Esophagus mucosa (tissue), 1 donor: ENCODE measurements around the gene TMEM53. TPM values are rescaled to one million over a fixed set of nuclear protein-coding genes. Genes with fewer than 3 reads are reported as not detected.

Experiments
- ATAC-seq: fragments of 200-7000 bp; cut with Tn5 transposase; one replicate; pipeline ENCODE4 v1.9.1; 2020
- total RNA-seq: library from RNA; stranded (reverse); gene quantifications from one replicate; pipeline ENCODE4 v1.2.4, GENCODE V29; 2023
- donor health status: DM: yes; HTN: yes; CAD: no.

TMEM53 gene
- total RNA-seq, 1 donor from 2014 or later = 4.4 TPM

DNA sequence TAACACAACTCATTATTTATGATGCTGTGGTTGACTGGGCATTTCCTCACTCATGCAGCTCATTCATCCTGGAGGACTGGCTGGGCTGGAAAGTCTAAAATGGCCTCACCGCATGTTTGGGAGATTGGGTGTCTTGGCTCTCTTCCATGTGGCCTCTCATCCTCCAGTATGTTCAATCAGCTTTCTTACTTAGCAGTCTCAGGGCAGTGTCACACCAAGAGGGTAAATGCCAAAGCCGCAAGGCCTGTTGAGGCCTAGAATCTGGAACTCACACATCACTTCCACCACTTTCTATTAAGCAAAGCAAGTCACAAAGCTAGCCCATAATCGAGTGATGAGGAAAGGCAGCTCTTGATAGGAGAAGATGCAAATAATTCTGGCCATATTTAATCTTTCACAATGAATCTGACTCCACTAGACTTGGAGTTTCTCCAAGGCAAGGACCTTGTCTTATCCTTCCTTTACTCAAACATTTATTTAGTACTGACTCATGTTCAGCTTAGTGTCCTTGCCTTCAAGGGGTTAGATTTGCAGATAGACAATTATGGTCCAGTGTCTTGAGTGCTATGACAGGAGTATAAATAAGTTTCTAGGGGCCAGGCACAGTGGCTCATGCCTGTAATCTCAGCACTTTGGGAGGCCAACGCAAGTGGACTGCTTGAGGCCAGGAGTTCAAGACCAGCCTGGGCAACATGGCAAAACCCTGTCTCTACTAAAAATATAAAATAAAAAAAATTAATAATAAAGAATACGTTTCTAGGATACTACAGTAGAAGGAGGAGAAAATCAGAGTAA lies 45.1 kb downstream of the TMEM53 start:
- no peak for ATAC-seq

DNA sequence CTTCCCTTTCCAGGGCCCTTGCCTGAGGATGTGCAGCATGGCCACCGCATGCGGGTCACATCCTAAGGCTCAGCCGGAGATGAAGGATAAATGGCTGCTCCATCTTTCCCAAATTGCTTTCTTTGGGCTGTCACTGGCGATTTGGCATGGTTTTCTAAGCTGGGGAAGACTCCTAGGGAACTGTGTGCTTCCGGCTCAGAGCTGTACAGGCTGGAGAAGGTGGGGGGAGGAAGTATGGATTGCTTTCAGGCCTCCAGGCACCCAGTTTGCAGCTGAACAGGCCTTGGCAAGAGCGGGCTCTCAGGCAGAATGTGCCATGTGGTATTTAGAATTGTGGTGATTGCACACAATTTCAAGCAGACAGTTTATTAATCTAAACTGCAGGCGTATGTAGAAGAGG lies 48.9 kb downstream of the TMEM53 start:
- no peak for ATAC-seq

DNA sequence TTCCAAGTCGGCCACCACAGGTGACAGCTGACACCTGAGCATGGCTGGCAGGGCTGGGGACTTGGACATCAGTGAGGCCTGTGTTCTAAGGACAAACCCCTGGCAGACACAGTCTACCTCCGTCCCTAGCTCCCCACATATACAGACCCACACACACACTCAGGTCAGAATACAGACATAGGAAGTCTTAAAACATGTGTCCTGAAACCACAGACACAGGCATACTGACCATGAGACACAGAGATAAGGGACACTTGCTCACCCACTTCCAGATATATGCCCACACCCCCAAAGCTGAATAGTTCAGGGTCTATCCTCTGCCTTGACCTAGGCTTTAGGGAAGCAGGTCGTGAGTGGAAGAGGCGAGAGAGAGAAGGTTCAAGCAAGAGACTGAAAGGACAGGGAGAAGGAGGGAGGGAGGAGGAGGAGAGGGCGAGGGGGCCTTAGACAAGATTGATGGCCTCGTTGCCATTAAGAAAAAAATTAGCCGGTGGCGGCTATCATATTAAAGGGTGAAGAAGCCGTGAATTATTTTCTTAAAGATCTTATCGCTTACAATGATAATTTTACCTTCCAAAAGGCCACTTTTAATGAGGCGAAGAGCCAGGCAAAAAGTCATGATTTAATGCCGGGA lies 49.9 kb downstream of the TMEM53 start:
- no peak for ATAC-seq

DNA sequence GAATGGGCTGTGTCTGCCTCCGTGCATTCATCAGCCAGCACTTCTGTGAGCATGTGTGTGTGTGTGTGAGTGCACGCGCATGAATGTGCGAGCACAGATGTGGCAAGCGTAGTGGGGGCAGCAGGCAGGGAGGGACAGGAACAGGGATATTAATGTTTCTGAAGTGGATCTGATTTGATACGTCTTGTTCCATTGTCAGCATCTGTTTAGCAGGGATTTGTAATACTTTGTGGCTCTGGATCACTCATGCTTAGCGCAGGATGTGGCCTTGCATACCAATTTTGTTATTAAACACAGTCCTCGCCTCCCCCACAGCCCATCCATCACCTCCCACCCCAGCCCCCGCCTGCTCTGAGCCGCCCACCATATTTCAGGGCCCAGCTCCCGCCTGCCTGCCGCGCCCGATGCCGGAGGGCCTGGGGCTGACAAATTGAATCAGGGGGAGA lies 52.4 kb downstream of the TMEM53 start:
- ATAC-seq = no peak

DNA sequence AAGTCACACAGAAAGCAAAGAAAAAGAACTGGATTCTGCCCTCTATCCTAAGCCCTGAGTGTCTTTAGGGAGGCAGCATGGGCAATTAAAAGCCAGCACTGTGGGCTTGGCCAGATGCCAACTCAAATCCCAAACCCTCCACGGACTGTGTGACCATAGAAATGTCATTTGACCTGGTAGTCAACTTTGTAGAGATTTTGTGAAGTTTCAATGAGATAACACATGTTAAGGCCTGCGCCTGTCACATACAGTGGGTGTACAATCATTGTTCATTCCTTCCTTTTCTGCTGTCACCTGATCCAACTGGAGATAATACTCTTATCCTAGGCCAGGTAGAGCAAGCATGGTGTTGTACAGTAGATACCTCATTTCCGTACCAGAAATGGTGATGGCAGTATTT lies 54.2 kb downstream of the TMEM53 start:
- no peak for ATAC-seq

DNA sequence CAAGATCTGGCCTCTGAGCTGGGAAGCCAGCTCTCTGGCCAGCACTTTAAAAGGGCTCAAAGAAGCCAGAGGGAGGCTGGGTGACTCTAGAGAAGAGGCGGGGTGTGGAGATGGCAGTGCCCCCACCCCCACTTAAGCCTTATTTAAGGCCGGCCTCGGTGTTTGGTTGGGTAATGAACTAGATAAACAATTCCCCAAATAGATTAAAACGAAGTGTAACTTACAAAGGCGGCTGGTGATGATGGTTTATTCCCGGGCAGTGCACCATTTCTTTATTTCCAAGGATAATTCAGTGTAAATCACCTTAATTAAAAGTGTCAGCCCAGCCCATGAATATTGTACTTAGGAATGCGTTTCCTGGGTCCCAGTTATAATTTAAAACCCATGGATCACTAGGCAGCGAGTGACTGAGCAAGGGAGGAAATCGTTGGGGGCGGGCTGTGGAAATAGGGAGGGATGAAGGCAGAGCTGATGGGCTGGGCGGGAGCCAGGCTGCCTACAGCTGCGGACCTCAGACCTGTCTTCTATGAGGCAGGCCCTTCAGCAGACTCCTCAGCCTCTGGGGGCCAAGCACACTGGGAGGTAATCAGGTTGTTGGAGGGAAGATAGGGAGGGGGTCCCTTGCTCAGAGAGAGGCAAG lies 54.9 kb downstream of the TMEM53 start:
- no peak for ATAC-seq

DNA sequence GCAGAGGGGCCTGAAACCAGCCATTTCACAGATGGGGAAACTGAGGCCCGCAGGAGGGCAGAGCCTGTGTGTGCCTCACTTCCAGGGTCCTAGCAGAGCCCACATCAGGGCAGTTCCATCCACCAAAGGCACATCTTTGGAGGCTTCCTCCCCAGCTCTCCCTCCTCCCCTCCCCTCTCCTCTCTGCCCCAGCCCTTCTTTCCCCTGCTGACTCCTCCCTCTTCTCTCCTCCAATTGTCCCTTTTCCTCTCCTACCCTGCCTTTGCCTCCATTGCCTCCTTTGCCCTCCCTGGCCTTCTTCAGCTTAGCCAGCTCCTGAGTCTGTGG lies 56.6 kb downstream of the TMEM53 start:
- ATAC-seq = no peak

DNA sequence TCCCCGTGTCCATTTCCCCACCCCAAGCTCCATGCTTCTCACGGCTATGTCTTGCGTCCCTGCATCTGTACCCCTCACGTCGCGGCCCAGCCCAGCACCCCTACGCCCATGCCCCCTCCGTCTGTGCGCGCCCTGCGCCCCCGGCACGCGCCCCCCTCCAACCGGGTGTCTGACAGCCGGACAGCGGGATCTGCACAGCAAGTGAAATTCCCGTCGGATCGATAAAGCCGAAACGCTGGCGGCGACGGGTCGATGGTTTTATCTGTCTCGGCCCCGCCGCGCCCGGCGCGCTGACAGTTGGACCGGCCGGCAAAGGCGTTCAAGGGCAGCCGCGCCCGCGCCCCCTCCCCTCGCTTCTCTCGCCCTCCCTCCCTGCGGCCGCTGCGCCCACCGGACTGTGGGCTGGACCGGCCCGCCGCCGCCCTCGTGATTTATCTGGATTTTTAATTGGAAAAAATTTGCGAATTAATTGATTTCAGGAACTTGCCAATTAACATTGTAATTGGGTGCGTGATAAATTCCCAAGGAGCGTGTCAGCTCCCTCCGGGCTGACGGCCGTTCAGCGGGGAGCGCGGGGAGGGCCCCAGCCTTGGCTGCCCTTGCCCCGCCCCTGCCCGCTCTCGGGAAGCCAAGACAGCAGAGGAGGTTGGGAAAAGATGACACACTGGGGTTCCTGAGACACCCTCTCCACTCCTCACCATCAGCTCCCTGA lies 57.1 kb downstream of the TMEM53 start:
- ATAC-seq = peak; percentile 68

DNA sequence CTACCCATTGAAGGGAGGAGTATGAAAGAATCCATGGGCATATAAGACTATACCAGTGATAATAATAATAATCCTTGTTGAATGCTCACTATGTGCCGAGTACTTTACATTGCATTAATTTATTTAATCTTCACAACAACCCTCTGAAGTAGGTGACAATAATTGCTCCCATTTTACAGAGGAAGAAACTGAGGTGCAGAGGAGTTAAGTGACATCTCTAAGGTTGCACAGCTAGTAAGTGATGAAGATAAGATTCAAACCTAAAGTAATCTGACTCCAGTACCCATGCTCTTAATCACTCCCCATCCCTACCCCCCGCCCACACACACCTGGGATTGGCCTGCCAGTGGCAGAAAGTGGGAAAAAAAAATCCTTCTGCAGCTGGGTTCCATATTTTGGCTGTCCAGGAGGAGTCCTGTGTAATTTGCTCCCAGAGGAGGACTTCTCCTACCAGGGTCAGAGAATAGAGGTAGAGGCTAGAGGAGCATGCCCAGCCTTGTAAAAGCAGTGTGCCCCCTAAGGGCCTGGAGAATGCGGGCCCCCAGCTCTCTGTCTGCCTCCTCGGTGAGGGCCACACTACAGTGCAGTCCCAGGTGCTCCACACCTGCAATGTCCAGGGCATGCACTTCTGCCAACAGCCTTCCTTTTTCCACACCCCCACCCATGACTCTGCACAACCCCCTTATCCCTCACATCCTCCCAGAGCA lies 57.8 kb downstream of the TMEM53 start:
- ATAC-seq = peak; percentile 7

DNA sequence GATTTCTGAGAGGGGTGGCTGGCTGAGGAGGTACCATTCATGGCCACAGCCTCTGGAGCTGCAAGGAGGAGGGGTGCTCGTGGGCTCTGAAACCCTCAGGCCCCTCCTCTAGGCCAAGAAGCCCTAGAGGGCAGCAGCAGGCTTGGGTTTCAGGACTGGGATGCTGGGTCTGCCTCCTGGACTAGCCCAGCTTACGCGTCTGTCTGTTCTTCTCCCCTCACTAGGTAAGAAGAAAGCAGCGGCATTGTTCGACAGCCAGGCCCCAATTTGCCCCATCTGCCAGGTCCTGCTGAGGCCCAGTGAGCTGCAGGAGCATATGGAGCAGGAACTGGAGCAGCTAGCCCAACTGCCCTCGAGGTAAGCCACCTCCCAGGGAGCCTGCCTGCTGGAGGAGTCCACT lies 60.3 kb downstream of the TMEM53 start:
- no peak for ATAC-seq

DNA sequence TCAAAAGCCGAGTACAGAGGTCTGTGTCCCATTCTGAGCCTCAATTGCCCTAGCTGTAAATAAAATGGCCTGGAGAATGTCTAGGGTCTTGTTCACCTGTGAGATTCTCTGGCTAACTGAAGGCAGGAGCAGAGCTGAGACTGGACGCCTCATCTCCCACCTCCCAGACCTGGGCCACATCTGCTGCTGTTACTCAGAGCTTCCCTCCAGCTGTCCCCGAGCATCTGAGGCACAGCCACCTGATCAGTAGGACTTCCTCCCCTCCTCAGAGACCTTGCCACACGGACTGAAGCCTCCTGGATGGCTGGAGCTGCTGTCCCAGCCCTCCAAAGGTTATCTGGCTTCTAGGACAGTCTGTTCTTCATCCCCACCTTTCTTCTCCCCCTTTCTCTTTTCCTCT lies 62.4 kb downstream of the TMEM53 start:
- ATAC-seq = no peak

DNA sequence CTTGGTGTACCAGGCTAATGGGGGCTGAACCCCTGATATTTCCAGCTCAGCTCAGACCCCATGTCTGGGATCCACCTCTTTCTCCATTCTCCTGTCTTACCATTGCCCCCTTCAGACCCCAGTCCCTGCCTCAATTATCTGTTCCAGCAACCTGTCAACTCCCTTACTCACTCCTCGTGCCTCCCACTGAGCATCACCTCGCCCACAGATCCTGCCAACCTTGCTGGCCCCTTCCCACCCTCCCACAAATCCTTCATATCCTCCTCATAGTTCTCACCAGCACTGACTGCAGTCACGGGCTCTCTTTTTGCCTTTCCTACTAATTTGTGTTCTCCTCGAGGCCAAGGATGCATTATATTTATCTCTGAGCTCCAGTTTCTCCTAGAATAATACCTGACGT lies 62.9 kb downstream of the TMEM53 start:
- ATAC-seq = no peak

DNA sequence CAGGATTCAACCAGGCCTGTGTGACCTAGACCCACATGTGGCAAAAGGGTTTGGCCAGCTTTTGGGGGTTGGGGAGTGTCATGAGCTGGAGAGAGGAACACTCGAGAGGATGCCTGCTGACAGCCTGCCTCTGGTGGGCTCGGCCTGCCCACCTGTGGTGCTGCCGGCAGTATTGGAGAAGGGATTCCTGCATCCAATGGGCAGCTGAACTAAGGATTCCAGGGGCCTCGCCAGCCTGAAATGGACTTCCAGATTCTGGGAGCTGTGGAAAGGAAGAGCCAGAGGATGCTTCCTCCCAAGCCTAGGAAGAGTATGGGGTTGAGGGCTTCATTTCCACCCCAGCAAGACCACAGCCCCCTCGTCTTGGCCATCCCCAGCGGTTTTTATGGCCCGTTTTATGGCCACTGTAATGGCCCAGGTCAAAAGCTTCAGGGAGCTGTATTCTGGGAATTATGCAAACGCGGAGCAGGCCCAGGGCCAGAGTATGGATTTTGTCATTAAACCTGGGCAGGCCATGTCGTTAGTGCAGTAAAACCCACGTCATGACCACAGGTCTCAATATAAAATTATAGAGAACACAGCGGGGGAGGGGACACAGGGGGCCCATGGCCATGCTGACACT lies 63.6 kb downstream of the TMEM53 start:
- no peak for ATAC-seq

DNA sequence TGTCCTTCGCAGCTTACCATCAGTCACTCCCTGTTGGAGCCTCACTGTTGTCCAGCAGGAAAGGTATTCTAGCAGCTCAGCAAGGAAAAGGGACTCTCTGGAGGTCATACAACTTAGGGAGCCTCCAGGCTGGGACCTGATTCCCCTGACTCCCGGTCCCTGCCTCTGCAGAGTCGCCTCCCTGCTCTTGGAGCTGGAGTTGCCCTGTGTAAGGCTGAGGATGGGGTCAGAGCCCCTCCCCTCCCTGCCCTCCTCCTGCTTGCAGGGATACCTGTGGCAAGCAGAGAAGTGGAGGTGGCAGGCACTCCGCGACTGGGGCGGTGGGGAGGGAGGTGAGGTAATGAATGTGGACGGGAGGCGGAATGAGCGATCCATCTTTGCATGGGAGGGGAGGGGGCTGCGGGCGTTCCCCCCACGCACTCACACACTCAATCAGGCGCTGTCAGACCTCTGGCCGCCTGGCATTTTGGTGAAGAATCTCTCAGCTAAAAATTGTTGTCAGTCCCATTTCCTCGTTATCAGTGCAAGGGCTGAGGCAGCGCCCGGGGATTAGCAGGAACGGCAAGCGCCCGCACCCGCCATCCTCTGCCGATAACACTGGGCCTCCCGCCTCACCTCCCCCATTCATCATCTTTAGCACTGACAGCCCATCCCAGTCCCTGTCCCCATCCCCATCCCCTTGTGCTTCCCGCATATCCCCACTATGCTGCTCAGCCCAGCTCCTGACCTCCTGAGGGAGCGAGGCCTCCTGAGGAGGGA lies 64.3 kb downstream of the TMEM53 start:
- no peak for ATAC-seq

DNA sequence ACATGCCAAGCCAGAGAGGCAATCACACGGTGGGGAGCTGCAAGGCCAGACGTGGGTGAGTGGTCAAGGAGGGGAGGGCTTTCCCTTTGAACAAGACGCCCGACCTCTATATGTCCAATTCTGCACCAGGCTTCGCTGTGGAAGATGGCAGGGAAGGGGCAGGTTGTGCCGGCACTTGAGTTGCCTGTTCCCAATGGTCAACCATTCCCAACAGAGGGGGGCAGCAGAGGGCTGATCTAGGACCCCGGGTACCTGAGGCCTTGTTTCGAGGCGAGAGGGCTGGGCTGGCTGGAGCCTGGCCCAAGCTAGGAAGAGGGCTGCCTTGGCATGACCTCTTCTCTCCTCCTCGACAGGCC lies 64.9 kb downstream of the TMEM53 start:
- no peak for ATAC-seq

DNA sequence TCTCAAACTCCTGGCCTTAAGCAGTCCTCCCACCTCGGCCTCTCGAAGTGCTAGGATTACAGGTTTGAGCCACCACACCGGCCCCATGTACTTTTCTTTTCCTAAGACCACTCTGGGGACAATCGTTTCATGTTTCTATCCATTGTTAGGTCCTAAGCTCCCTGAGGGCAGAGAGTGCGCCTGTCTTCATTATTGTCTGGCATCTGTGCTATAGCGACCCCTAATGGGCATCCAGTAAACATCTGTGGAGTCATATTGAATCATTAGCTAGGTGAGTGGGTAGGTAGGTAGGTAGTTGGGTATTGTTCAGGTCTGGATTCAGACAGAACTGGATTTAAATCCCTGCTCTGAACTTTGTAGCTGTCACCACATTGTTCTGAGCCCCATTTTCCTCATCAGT lies 66.1 kb downstream of the TMEM53 start:
- ATAC-seq = no peak

DNA sequence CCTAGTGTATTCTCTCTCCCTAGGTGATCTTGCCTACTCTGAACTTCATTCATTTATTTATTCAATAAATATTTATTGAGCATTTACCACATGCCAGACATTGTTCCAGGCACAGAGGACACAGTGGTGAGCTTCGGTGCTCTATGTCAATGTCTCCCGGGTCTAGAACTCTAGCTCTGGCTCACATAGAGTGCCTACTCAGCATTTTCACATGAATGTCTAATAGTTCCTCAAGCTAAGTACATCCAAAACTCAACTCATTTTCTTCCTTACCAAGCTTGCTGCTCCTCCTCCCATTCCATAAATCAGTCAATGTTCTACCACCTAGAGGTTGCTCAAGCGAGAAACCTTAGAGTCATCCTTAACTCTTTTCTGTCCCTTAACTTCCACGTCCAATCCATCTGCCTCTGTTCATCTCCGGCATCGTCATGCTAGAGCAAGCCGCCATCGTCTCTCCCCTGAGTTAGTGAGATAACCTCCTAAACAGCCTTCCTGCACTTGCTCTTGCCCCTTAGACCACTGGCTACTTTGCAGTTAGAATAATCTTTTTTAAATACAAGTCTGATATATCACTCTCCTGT lies 67.5 kb downstream of the TMEM53 start:
- no peak for ATAC-seq

DNA sequence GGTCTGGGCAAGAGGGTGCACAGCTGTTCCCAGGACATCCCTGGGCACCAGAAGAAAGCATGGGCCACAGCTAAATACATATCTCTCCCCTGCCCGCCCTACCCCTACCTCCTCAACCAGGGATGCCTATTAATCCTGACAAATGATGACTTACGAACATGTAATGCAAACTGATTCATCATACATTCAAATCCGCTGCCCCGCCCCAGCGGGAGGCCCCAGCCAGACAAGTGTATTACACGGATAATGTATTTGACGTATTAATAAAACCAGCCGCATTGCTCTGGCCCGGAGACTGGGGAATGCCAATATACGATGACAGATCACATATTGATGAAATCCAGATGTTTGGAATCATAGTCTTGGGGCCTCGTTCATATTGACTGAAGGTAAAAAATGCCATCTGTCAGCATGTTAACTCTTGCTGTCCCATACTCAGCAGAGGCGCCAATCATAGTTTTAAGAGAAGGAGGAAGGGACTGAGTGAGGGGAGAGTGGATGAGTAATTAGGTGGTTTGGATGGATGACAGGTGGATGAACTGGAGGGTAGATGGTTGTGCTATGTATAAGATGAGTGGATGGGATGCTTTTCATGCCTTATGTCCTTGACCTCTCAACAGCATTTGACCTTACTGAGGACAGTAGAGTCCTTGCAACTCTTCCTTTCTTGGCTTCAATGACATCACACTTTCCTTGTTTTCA lies 68.2 kb downstream of the TMEM53 start:
- ATAC-seq = peak; percentile 63

DNA sequence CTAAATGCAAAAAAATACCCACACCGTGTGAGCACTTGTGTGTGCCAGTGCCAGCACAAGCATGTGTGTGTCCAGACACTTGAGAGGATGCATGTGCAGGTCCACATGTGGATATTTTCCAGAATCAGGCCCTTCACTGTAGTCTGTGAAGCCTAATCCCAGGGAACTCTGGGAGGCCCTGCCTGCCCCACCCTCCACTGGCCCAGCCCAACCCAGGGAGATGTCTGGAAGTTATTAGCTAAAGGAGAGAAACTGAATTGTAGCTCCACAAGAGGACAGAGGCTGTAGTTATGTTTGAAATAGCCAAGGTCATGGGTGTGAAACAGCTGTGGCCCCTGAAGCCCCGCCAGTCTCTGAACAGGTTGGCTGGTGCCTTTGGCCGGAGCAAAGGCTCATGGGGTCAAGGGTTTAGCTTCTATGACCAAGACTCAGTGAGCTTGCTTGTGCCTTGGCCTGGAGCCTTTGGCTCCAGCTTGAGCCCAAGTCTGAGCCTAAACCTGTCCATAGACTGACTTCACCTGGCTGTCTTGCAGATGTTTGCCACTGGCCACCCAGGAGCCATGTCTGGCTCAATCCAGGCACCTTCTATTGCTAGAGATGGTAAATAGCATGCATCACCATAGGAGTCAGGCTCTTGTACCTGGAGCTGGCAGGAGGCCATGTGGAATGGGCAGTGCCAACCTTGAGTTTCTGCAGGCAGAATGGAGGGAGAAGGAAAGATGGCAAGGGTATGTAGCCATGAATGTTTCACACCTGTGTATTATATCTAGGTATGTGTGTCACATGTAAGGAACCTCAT lies 69.9 kb downstream of the TMEM53 start:
- ATAC-seq = no peak

DNA sequence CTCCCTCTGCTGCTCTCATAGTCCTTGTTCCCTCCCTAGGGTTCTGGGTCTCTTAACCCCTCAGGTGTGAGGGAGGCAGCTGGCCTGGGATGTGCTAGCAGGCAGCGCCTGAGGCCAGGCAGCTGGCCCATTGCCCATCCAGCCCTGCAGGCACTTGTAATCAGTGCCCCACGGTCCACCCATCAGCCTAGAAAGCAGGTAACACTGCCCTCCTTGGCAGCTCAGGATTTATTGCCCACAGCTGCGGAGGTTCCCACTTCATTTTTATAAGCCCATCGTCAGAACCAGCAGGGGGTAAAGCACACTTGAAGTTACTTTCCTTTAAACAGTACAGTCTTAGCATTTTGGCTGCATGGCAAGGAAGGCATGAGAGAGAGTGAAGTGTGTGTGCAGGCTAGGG lies 70.6 kb downstream of the TMEM53 start:
- ATAC-seq = no peak
